GM18909 (cell line): ENCODE results near the gene SRPX2.

Source experiments
- ATAC-seq: cut with Tn5 transposase; IDR thresholded peaks from one replicate; pipeline ENCODE4 v1.9.1; 2021; ENCODE audit warnings: mild to moderate bottlenecking; ENCODE audit not compliant: unreplicated experiment, poor library complexity

The SRPX2 gene

GRCh38 chrX:100643956-100644860 is at the start of gene SRPX2:
Gene SRPX2, plus strand, starts transcription at chrX:100644199. Its CDS starts 2,124 bp downstream, at chrX:100646323.
- no peak for ATAC-seq

GRCh38 chrX:100596601-100597000 is 47.4 kb upstream of the SRPX2 start:
- no peak for ATAC-seq

GRCh38 chrX:100599456-100599855 is 44.5 kb upstream of the SRPX2 start:
- ATAC-seq, result no peak

GRCh38 chrX:100600340-100600739 is 43.7 kb upstream of the SRPX2 start:
- ATAC-seq, result peak; percentile 16

GRCh38 chrX:100600758-100601157 is 43.2 kb upstream of the SRPX2 start:
- peak; percentile 92 for ATAC-seq

- peak; percentile 62 for ATAC-seq
Measured at GRCh38 chrX:100606753-100607152, 37.2 kb upstream of the SRPX2 start.

- ATAC-seq, result no peak
Measured at GRCh38 chrX:100609591-100609990, 34.4 kb upstream of the SRPX2 start.

GRCh38 chrX:100611951-100612350 is 32.0 kb upstream of the SRPX2 start:
- no peak for ATAC-seq

GRCh38 chrX:100615005-100615404 is 29.0 kb upstream of the SRPX2 start:
- peak; percentile 100 for ATAC-seq

GRCh38 chrX:100623001-100623400 is 21.0 kb upstream of the SRPX2 start:
- no peak for ATAC-seq

GRCh38 chrX:100625985-100626491 is 18.0 kb upstream of the SRPX2 start:
- peak; percentile 96 for ATAC-seq

GRCh38 chrX:100635040-100635439 is 9.0 kb upstream of the SRPX2 start:
- no peak for ATAC-seq

GRCh38 chrX:100635989-100636320 is 8.0 kb upstream of the SRPX2 start:
- ATAC-seq, result no peak

GRCh38 chrX:100636321-100636991 is 7.5 kb upstream of the SRPX2 start, which contains the start of gene TSPAN6:
Gene TSPAN6, minus strand, starts transcription at chrX:100636806. Its CDS starts 112 bp downstream, at chrX:100636694.
- ATAC-seq, result peak; percentile 97

GRCh38 chrX:100642290-100642689 is 1.7 kb upstream of the SRPX2 start:
- no peak for ATAC-seq

GRCh38 chrX:100643212-100643611 is 787 bp upstream of the SRPX2 start:
- ATAC-seq, result no peak

GRCh38 chrX:100645106-100645505 is 1.1 kb downstream of the SRPX2 start:
- no peak for ATAC-seq

- no peak for ATAC-seq
Measured at GRCh38 chrX:100647095-100647494, 3.1 kb downstream of the SRPX2 start.

- no peak for ATAC-seq
Measured at GRCh38 chrX:100647739-100648138, 3.7 kb downstream of the SRPX2 start.

GRCh38 chrX:100648458-100649417 is 4.7 kb downstream of the SRPX2 start:
- ATAC-seq, result no peak
